ENCODE data around the gene IDNK.

IDNK gene

DNA sequence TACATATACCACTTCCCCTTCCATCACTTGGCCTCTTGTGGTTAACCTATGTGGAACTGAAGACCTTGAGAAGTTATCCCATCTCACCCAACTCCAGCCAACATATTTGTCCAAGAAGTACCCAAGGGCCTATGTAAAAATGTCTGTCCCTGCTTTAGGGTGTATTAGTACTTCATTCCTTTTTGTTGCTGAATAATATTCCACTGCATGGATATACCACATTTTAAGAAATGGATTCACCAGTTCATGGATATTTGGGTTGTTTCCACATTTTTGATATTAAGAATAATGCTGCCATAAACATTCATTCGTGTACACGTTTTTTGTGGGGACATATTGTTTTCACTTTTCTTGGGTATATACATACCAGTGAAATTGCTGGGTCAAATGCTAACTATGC, 28.6 kb downstream of the IDNK start:
- peaks cover 10% of the 10 kb centered on the region for H3K4me1 Mint-ChIP-seq
- no peaks in the 10 kb centered on the region for H3K9me3 Mint-ChIP-seq
- H3K4me3 Mint-ChIP-seq: no peak overlapping the region
- no peaks in the 10 kb centered on the region for H3K27me3 Mint-ChIP-seq
- ATAC-seq (no peak), DNase-seq (no peak)
- no peak overlapping the region for H3K27ac Mint-ChIP-seq
- peaks cover 54% of the 10 kb centered on the region for H3K36me3 Mint-ChIP-seq (ENCODE audit: low read depth)

- Mint-ChIP-seq H3K4me3 (no peak overlapping the region), H3K27ac (no peak overlapping the region), H3K9me3 (no peaks in the 10 kb centered on the region), H3K27me3 (no peaks in the 10 kb centered on the region), H3K36me3 (ENCODE audit: low read depth) (peaks cover 54% of the 10 kb centered on the region), H3K4me1 (peaks cover 10% of the 10 kb centered on the region)
- no peak for ATAC-seq
- DNase-seq: no peak
These were observed 29.5 kb downstream of the IDNK start for GRCh38 chr9:83652433-83652832.

GRCh38 chr9:83655433-83655832, 32.5 kb downstream of the IDNK start:
- Mint-ChIP-seq H3K4me3 (no peak overlapping the region), H3K9me3 (no peaks in the 10 kb centered on the region), H3K4me1 (peaks cover 10% of the 10 kb centered on the region), H3K27ac (no peak overlapping the region), H3K36me3 (ENCODE audit: low read depth) (peaks cover 55% of the 10 kb centered on the region), H3K27me3 (no peaks in the 10 kb centered on the region)
- ATAC-seq (no peak), DNase-seq (no peak)

- peaks cover 58% of the 10 kb centered on the region for H3K36me3 Mint-ChIP-seq (ENCODE audit: low read depth)
- H3K27me3 Mint-ChIP-seq: no peaks in the 10 kb centered on the region
- ATAC-seq (peak; percentile 28), DNase-seq (no peak)
- no peak overlapping the region for H3K4me3 Mint-ChIP-seq
- H3K27ac Mint-ChIP-seq: no peak overlapping the region
- peaks cover 10% of the 10 kb centered on the region for H3K4me1 Mint-ChIP-seq
- H3K9me3 Mint-ChIP-seq: no peaks in the 10 kb centered on the region
These were observed 33.2 kb downstream of the IDNK start for GRCh38 chr9:83656032-83656680.

DNA sequence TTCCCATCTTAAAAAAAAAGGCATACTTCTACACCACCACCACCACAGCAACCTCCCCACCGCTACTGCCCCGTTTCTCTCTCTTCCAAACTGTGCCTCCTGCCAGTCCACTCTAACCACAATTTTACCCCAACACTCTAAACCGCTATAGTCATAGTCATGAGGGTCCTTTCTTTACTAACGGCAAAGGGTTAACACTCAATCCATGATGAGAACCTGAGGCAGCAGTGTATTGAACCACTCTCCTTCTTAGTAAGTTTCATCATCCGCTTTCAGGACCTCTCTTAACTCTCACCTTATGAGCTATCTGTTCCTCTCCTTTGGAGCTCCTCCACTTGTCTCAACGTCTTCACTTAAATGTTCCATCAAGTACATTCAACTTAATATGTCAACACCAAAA, 34.0 kb downstream of the IDNK start:
- no peak for DNase-seq
- ATAC-seq: no peak
- Mint-ChIP-seq H3K4me3 (no peak overlapping the region), H3K36me3 (ENCODE audit: low read depth) (peaks cover 56% of the 10 kb centered on the region), H3K27ac (no peak overlapping the region), H3K27me3 (no peaks in the 10 kb centered on the region), H3K4me1 (peaks cover 10% of the 10 kb centered on the region), H3K9me3 (no peaks in the 10 kb centered on the region)

GRCh38 chr9:83662933-83663332, 40.0 kb downstream of the IDNK start:
- no peaks in the 10 kb centered on the region for H3K9me3 Mint-ChIP-seq
- DNase-seq (no peak), ATAC-seq (no peak)
- no peak overlapping the region for H3K4me3 Mint-ChIP-seq
- H3K36me3 Mint-ChIP-seq (ENCODE audit: low read depth): peaks cover 55% of the 10 kb centered on the region
- H3K27ac Mint-ChIP-seq: no peak overlapping the region
- no peaks in the 10 kb centered on the region for H3K27me3 Mint-ChIP-seq
- H3K4me1 Mint-ChIP-seq: peaks cover 9% of the 10 kb centered on the region

DNA sequence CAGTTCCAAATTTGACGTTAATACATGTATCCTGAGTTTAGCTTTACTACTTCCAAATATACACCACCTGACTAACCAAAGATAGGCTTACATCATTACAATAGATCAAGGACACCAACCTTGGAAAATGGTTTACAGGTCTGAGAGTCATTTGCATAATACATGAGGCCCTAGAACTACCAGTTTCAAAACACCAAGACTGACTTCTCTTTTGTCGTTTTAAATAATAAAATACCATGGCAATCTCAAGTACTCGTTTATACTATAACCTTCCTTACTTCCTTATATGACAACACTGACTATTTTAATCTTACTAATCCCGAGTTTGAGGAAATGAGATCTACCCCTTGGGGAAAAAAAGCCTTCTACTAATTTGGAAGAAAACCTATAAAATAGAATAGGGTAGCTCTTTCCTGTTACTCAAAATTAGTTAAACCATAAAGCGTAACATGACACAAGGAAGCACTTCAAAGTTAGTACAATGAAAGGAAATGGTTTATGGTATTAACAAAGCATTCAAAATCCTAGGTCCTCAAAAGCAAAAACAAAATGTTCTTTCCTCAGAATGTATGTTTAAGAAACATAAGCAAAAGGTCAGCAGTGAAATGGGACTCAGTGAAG, 42.7 kb downstream of the IDNK start:
- H3K27me3 Mint-ChIP-seq: no peaks in the 10 kb centered on the region
- H3K36me3 Mint-ChIP-seq (ENCODE audit: low read depth): peaks cover 53% of the 10 kb centered on the region
- ATAC-seq (no peak), DNase-seq (no peak)
- peak overlapping the region; percentile 6 for H3K27ac Mint-ChIP-seq
- no peaks in the 10 kb centered on the region for H3K9me3 Mint-ChIP-seq
- H3K4me3 Mint-ChIP-seq: no peak overlapping the region
- H3K4me1 Mint-ChIP-seq: peaks cover 13% of the 10 kb centered on the region

DNA sequence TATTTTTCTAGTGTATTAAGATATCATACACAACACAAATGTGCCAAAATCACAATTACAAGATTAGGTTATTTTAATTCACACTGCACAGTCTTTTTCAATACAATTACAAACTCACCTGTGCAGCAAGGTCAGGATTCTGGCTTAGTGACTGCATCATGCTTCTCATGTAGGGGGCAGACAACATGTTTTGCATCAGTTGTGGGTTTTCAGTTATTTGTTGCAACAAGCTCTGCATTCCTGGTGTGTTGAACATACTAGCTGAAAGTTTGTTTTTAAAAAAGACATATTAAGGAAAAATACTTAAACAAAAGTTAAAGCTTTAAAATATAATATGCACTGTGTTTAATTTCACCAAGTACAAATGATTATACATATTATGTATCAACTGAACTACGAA, 46.1 kb downstream of the IDNK start:
- Mint-ChIP-seq H3K27ac (no peak overlapping the region), H3K9me3 (no peaks in the 10 kb centered on the region), H3K36me3 (ENCODE audit: low read depth) (peaks cover 50% of the 10 kb centered on the region), H3K4me1 (peaks cover 18% of the 10 kb centered on the region), H3K27me3 (no peaks in the 10 kb centered on the region), H3K4me3 (no peak overlapping the region)
- no peak for DNase-seq
- no peak for ATAC-seq

DNA sequence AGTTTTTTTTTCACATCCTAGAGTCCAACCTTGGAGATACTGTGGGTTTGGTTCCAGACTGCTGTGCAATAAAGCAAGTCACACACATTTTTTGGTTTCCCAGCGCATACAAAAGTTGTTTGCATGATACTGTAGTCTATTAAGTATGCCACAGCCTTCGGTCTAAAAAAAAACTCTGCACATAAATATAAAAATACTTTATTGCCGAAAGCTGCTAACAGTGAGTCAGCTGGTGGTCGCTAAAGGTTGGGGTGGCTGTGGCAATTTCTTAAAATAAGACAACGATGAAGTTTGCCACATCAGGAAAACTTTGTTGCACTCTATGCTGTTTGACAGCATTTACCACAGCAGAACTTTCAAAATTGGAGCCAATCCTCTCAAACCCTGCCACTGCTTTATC, 47.4 kb downstream of the IDNK start:
- ATAC-seq (no peak), DNase-seq (no peak)
- peaks cover 56% of the 10 kb centered on the region for H3K36me3 Mint-ChIP-seq (ENCODE audit: low read depth)
- no peaks in the 10 kb centered on the region for H3K9me3 Mint-ChIP-seq
- H3K4me3 Mint-ChIP-seq: no peak overlapping the region
- no peak overlapping the region for H3K27ac Mint-ChIP-seq
- H3K27me3 Mint-ChIP-seq: no peaks in the 10 kb centered on the region
- peaks cover 20% of the 10 kb centered on the region for H3K4me1 Mint-ChIP-seq

- Mint-ChIP-seq H3K27me3 (no peaks in the 10 kb centered on the region), H3K4me1 (peaks cover 17% of the 10 kb centered on the region), H3K27ac (peak overlapping the region; percentile 36), H3K36me3 (ENCODE audit: low read depth) (peaks cover 53% of the 10 kb centered on the region), H3K9me3 (no peaks in the 10 kb centered on the region), H3K4me3 (no peak overlapping the region)
- DNase-seq (no peak), ATAC-seq (no peak)
These were observed 48.5 kb downstream of the IDNK start for GRCh38 chr9:83671451-83671850.

GRCh38 chr9:83675466-83675865, 52.5 kb downstream of the IDNK start:
- Mint-ChIP-seq H3K4me1 (peaks cover 25% of the 10 kb centered on the region), H3K4me3 (no peak overlapping the region), H3K36me3 (ENCODE audit: low read depth) (peaks cover 75% of the 10 kb centered on the region), H3K27ac (no peak overlapping the region), H3K9me3 (no peaks in the 10 kb centered on the region), H3K27me3 (no peaks in the 10 kb centered on the region)
- no peak for ATAC-seq
- no peak for DNase-seq

DNA sequence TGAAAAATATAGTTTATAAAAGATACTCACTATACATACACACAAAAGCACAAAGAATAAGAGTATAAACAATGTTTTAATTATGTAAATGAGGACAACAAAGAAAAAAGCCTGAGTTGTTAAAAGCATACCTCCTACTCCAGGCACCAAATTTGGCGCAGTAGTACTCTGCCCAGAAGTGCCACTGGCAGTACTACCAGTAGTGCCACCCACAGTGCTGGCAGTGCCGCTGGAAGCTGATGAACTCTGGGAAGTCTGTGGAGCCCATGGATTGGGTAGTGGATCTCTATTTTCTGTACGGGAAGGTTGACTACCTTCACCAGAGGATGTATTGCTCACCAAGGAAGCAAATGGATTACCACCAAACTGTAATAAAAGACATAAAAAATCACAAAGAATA, 54.7 kb downstream of the IDNK start:
- ATAC-seq (no peak), DNase-seq (no peak)
- Mint-ChIP-seq H3K27ac (no peak overlapping the region), H3K4me1 (peaks cover 33% of the 10 kb centered on the region), H3K27me3 (no peaks in the 10 kb centered on the region), H3K9me3 (no peaks in the 10 kb centered on the region), H3K4me3 (no peak overlapping the region), H3K36me3 (ENCODE audit: low read depth) (peaks cover 68% of the 10 kb centered on the region)

DNA sequence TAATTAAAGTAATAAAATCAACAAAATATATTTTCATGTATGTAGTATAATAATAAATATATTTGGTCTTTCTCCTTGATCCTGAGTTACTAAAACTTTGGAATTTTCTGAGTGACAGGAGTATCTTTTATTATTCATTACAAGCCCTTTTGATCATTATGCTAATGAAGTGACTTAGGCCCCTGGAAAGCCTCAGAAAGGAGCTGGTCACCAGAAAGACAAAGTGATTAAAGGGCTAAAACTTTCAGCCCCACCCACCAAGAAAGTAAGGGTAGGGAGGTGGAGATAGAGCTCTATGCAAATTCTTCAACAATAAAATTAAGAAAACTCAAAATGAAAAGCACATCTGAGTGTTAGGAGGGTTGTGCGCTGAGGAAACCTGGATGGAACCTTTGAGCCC, 57.3 kb downstream of the IDNK start:
- Mint-ChIP-seq H3K4me1 (peaks cover 36% of the 10 kb centered on the region), H3K27ac (no peak overlapping the region), H3K4me3 (no peak overlapping the region), H3K36me3 (ENCODE audit: low read depth) (peaks cover 61% of the 10 kb centered on the region), H3K27me3 (no peaks in the 10 kb centered on the region), H3K9me3 (no peaks in the 10 kb centered on the region)
- ATAC-seq: no peak
- no peak for DNase-seq

- no peak for ATAC-seq
- H3K36me3 Mint-ChIP-seq (ENCODE audit: low read depth): peaks cover 52% of the 10 kb centered on the region
- H3K9me3 Mint-ChIP-seq: no peaks in the 10 kb centered on the region
- no peaks in the 10 kb centered on the region for H3K27me3 Mint-ChIP-seq
- DNase-seq: no peak
- peaks cover 38% of the 10 kb centered on the region for H3K4me1 Mint-ChIP-seq
- H3K27ac Mint-ChIP-seq: no peak overlapping the region
- H3K4me3 Mint-ChIP-seq: no peak overlapping the region
These were observed 58.5 kb downstream of the IDNK start for GRCh38 chr9:83681490-83681889.

GRCh38 chr9:83688921-83689320, 66.0 kb downstream of the IDNK start:
- DNase-seq (no peak), ATAC-seq (peak; percentile 85)
- peak overlapping the region; percentile 77 for H3K27ac Mint-ChIP-seq
- no peaks in the 10 kb centered on the region for H3K9me3 Mint-ChIP-seq
- H3K36me3 Mint-ChIP-seq (ENCODE audit: low read depth): peaks cover 5% of the 10 kb centered on the region
- no peak overlapping the region for H3K4me3 Mint-ChIP-seq
- H3K27me3 Mint-ChIP-seq: no peaks in the 10 kb centered on the region
- peaks cover 73% of the 10 kb centered on the region for H3K4me1 Mint-ChIP-seq

GRCh38 chr9:83691492-83691891, 68.5 kb downstream of the IDNK start:
- Mint-ChIP-seq H3K4me1 (peaks cover 83% of the 10 kb centered on the region), H3K9me3 (no peaks in the 10 kb centered on the region), H3K27me3 (no peaks in the 10 kb centered on the region), H3K4me3 (no peak overlapping the region), H3K36me3 (ENCODE audit: low read depth) (peaks cover 3% of the 10 kb centered on the region), H3K27ac (peak overlapping the region; percentile 33)
- no peak for ATAC-seq
- DNase-seq: no peak

Data from activated naive CD8-positive, alpha-beta T cell treated with anti-CD3 and anti-CD28 coated beads, Interleukin-2, amount 50 U/mL, for 24 hours (primary cell).